HFF-Myc (cell line): ENCODE measurements around the gene PAPOLB.

Experiments used
- DNase-seq: peaks from one replicate; pipeline ENCODE4 v3.0.0-alpha.2; 2011; ENCODE audit warnings: low read depth; ENCODE audit errors: extremely low read depth
- H3K4me3 ChIP-seq: replicated peaks from 2 replicates; pipeline ENCODE4 v1.5.1; 2011; ENCODE audit warnings: low read depth, mild to moderate bottlenecking, control low read depth, low read length
- CTCF ChIP-seq: IDR thresholded peaks from 2 replicates; pipeline ENCODE4 v1.5.1; 2012; ENCODE audit warnings: mild to moderate bottlenecking, low read depth, low read length, control low read depth; ENCODE audit errors: missing control alignments

The PAPOLB gene

GRCh38 chr7:4878336-4879335 is 16.8 kb upstream of the PAPOLB start:
- no peak for DNase-seq

GRCh38 chr7:4876586-4876985 is 14.8 kb upstream of the PAPOLB start:
- no peak overlapping the region for H3K4me3 ChIP-seq
- no peak for TF ChIP-seq CTCF
- DNase-seq: no peak

More at GRCh38 chr7:4878336-4879335, 16.8 kb upstream of the PAPOLB start:
- H3K4me3 ChIP-seq: no peak overlapping the region
- TF ChIP-seq CTCF: no peak

GRCh38 chr7:4875391-4875790 is 13.6 kb upstream of the PAPOLB start:
- no peak for DNase-seq
- no peak overlapping the region for H3K4me3 ChIP-seq
- TF ChIP-seq CTCF: no peak

GRCh38 chr7:4873071-4873944 is 11.5 kb upstream of the PAPOLB start:
- TF ChIP-seq CTCF: no peak
- DNase-seq: no peak
- H3K4me3 ChIP-seq: no peak overlapping the region

GRCh38 chr7:4871930-4872675 is 10.3 kb upstream of the PAPOLB start:
- DNase-seq: no peak
- no peak for TF ChIP-seq CTCF
- H3K4me3 ChIP-seq: no peak overlapping the region

- DNase-seq: no peak
- H3K4me3 ChIP-seq: no peak overlapping the region
- TF ChIP-seq CTCF: no peak
Observed at GRCh38 chr7:4871056-4871680, 9.3 kb upstream of the PAPOLB start.
